GM19035 (cell line): Measurements from ENCODE around the gene ZRSR2.
"Not testable (repeated sequence)": the region's sequence is repeated elsewhere in the genome, so short reads cannot be mapped to it uniquely, and the experiment has no call there.

Experiments
- ATAC-seq: cut with Tn5 transposase; IDR thresholded peaks from one replicate; pipeline ENCODE4 v1.9.1; 2021; ENCODE audit not compliant: unreplicated experiment

The ZRSR2 gene

GRCh38 chrX:15789979-15790768, at the start of gene ZRSR2:
Gene ZRSR2, plus strand, starts transcription at chrX:15790484. Its CDS starts 12 bp downstream, at chrX:15790496.
- ATAC-seq: peak; percentile 92

GRCh38 chrX:15744181-15744867, 46.0 kb upstream of the ZRSR2 start:
- no peak for ATAC-seq

GRCh38 chrX:15745179-15745578, 45.1 kb upstream of the ZRSR2 start:
- no peak for ATAC-seq

- ATAC-seq: not testable (repeated sequence)
Measured at GRCh38 chrX:15746651-15747050, 43.6 kb upstream of the ZRSR2 start.

- no peak for ATAC-seq
Measured at GRCh38 chrX:15747626-15748173, 42.6 kb upstream of the ZRSR2 start.

GRCh38 chrX:15748841-15749240, 41.4 kb upstream of the ZRSR2 start:
- ATAC-seq: no peak

- ATAC-seq: peak; percentile 94
Measured at GRCh38 chrX:15749642-15750610, 40.4 kb upstream of the ZRSR2 start.

- ATAC-seq: no peak
Measured at GRCh38 chrX:15750611-15751154, 39.6 kb upstream of the ZRSR2 start.

GRCh38 chrX:15751155-15751819, 39.0 kb upstream of the ZRSR2 start:
- ATAC-seq: no peak

- ATAC-seq: no peak
Measured at GRCh38 chrX:15755091-15755490, 35.2 kb upstream of the ZRSR2 start.

GRCh38 chrX:15758140-15758539, 32.1 kb upstream of the ZRSR2 start:
- no peak for ATAC-seq

GRCh38 chrX:15759886-15760285, 30.4 kb upstream of the ZRSR2 start:
- not testable (repeated sequence) for ATAC-seq

- ATAC-seq: peak; percentile 63
Measured at GRCh38 chrX:15761564-15762191, 28.6 kb upstream of the ZRSR2 start.

GRCh38 chrX:15769300-15769954, 20.9 kb upstream of the ZRSR2 start:
- ATAC-seq: no peak

GRCh38 chrX:15781961-15782699, 8.2 kb upstream of the ZRSR2 start:
- ATAC-seq: peak; percentile 95

GRCh38 chrX:15785176-15785750, 5.0 kb upstream of the ZRSR2 start:
- ATAC-seq: no peak

- no peak for ATAC-seq
Measured at GRCh38 chrX:15786915-15787314, 3.4 kb upstream of the ZRSR2 start.

- ATAC-seq: peak; percentile 31
Measured at GRCh38 chrX:15790769-15791290, 546 bp downstream of the ZRSR2 start.
